Measurements from ENCODE around the gene VLDLR. TPM values are rescaled to one million over a fixed set of nuclear protein-coding genes. Genes with fewer than 3 reads are reported as not detected.

VLDLR gene
- total RNA-seq, 1 donor from 2014 or later = 49.7 TPM

DNA sequence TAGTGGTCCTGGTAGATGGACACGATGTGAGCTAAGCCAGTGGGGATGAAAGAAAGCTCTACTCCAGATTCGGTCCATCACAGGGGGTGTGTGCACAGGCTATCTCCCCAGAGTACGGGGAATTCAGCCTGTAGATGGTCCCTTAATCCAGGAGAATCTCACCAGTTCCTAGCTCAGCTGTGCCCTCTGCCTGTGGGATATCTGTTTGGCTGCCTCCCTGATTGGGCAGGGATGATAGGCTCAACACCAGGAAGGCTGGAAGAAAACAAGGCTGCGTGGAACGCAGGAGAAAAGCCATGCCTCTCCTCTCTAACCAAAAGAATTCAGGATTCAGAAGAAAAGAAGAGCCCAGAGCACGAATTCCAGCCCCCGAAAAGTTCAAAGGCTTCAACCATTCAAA lies 40.9 kb downstream of the VLDLR start:
- FAIRE-seq = no peak
- DNase-seq (ENCODE audit: low spot score in 2 of 2) = peak; percentile 18 to 35

DNA sequence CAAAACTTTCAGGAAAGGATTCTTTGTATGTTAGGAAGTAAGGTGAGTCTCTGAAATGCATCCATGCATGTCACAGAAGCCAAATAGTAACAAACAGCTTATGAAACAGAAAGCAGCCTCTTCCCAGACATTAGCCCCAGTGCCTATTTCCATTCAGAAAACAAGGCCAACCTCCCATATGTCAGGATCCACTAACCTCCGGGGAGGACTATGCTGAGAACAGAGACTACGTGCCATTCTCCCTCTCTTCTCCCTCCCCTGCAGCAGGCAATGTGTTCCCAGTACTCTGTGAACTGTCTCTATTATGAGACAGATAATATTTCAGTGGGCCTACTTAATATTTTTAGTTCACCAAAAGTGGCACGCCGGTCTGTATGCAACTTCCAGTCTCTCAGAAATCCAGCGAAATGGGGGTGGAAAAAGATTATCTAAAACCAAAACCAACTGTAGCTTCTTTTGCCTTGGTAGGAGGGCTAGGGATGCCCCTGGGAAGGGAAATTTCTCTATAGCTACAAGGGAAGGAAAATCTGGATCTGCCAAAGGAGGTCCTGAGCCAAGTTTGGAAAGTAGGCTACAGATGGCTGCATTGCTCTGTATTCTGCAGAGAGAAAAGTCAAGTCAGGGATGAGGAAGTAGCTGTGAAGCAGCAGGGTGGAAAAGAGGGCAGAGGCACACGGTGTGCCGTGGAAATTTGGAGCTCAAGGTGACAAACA lies 42.0 kb downstream of the VLDLR start:
- no peak for FAIRE-seq
- DNase-seq (ENCODE audit: low spot score in 2 of 2) = no peak

DNA sequence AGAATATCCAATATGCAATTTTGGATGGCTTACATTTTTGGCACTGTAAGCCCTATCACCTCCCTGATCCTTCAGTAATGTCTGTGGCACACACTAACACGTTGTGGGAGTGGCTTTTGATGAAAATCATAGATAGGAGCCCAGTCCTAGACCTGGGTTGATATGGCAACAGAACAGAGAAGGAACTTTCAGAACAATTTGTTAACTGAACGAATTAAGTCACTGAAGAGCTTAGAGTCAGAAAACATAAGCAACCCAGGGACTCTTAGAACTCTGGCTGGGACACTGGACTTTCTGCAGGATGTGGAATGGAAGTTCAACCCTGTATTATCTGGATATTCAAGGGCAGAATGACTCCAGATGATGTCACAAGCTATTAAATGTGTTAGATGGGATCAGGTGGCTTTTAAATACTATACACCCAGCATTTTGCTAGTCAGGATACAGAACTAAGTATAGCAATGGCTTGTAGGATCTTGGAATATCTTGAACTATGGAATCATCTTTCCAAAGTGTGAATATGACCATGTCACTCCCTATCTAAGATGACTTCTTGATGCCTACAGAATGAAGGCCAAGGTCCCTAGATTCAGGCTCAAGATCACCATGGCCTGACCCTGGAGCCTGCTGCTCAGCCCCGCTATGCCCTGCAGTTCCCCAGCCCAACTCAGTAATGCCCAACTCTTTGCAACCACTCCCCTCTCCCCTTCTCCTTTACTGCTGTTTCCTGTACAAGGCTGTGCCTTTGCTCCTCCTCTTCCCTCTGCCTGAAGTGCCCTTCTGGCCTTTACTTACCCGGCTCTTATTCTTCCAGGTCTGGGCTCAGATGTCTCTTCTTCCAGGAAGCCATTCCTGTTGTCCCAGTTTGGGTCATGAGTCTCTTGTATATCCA lies 42.8 kb downstream of the VLDLR start:
- DNase-seq (ENCODE audit: low spot score in 2 of 2) (no peak), FAIRE-seq (no peak)

DNA sequence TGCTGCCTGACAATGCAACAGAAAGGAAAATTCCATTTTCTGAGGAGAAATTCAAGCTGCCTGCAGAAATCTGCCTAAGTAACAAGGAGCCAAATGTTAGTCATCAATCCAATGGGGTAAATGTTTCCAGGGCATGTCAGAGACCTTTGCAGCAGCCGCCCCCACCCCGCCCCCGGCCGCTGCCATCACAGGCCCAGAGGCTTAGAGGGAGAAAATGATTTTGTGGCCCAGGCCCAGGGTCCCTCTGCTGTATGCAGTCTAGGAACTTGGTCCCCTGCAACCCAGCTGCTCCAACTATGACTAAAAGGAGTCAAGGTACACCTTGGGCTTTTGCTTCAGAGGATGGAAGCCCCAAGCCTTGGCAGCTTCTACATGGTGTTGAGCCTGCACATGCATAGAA lies 45.0 kb downstream of the VLDLR start:
- FAIRE-seq = no peak
- DNase-seq (ENCODE audit: low spot score in 2 of 2) = no peak

DNA sequence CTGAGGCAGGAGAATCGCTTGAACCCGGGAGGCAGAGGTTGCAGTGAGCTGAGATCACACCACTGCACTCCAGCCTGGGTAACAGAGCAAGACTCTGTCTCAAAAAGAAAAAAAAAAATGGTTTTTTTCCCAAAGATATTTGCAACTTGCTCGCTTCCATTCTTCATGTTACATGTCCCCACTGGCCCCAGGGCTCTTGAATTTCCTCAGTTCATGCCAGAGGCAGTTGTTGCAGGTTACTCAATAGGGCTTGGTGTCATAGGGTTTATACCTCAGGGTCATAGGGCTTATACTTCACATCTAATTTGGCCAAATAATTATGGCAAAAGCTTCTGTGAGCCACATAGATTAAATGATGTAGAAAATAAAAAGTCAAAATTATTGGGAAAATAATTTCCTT lies 51.6 kb downstream of the VLDLR start:
- no peak for FAIRE-seq
- DNase-seq (ENCODE audit: low spot score in 2 of 2) = no peak

DNA sequence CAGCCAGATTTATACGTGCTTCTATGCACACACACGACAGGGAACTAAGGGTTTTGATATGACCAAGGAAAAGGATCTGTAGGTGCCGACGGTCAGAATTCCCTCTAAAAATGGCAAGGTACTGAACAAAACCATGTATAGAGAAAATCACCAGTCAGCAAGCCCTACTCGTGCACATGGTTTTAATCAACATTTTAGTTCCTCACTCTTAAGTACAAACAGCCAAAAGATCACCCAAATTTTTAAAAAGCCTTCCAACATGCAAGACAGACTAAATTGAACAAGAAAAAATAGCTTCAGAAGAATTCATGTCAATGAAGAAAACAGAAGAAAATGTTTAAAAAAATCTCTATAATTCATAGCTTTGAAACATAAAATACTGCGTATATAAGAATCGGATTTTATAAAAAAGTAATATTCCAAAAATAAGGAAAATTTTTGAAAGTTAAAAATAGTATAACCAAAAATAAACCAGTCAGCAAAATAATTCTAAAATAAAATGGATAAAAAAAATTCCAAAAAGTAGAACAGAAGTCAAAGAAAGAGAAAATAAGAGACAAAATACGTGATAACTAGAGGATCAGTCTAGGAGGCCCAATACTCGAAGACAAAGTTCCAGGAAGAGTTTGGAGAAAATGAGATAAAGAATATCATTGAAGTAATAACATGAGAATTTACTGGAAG lies 52.7 kb downstream of the VLDLR start:
- peak; percentile 90 for FAIRE-seq
- no peak for DNase-seq (ENCODE audit: low spot score in 2 of 2)

DNA sequence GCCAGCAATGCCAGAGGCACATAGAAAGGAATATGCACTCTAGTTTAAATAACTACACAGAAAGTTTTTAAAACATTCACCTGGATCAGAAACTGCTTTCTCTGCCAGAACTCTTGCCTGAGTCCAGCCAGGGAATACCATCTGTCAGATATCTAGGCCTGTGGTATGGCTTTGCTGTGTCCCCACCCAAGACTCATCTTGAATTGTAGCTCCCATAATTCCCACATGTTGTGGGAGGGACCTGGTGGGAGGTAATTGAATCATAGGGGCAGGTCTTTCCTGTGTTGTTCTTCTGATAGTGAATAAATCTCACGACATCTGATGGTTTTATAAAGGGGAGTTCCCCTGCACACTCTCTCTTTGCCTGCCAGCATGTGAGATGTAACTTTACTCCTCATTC lies 54.2 kb downstream of the VLDLR start:
- DNase-seq (ENCODE audit: low spot score in 2 of 2) = no peak
- FAIRE-seq = no peak

DNA sequence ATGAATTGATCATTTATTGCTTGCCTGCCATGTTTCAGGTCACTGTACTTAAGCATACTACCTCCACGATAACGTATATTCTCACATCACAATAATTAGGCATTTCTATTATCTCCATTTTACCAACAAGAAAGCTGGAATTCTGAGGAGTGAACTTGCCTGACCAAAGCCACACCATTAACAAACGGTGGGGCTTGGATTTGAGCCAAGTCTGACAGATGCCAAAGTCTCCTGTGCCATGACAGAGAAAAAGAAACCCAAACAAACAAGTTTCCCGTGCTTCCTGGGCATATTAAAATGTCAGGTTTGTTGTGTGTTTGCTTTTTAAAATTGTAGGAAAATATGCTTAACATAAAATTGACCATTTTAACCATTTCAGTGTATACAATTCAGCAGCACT lies 54.9 kb downstream of the VLDLR start:
- FAIRE-seq = no peak

DNA sequence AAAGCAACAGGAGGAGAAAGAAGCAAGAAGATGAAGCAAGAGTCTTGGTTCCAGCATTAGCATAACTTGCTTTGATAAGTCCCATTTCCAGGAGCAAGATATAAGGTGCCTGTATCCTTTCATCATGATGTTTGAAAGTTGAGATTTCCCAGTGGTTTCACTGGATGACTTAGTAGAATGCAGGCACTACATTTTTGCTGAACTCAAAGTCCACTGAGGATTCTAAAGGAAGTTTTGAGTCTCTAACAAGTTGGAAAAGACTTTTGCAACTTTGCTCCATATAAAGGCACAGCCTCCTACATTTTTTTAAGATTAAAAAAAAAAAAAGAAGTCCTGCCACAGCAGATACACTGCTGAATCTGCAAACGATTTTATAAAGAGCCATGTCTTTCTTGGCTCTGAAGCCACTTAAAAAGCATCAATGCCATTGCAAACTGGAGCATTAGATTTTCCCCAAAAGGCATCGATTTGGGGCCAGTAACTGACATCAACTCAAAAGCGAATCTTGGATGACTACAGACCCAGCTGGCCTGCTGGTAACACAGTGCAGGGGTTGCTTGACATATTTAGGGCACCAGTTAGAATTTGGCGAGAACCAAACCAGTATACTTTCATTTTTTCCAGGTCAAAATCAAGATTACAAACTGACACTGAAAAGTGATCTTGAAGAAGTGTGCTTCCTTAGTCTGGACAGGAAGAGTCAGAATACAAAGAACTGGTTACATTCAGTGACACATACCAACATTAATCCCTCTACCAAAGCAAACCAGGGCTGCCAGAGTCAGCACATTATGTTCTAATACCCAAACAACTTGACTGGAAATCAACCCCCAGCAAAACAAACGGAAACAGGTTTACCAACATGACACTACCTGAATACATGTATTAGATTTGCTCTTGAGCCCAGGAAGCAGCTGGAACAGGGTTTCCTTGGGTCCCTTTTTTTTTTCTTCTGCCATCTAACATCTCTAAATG lies 56.6 kb downstream of the VLDLR start:
- FAIRE-seq (no peak), DNase-seq (ENCODE audit: low spot score in 2 of 2) (no peak)

More for the DNA sequence above, 54.9 kb downstream of the VLDLR start:
- no peak for DNase-seq (ENCODE audit: low spot score in 2 of 2)

DNA sequence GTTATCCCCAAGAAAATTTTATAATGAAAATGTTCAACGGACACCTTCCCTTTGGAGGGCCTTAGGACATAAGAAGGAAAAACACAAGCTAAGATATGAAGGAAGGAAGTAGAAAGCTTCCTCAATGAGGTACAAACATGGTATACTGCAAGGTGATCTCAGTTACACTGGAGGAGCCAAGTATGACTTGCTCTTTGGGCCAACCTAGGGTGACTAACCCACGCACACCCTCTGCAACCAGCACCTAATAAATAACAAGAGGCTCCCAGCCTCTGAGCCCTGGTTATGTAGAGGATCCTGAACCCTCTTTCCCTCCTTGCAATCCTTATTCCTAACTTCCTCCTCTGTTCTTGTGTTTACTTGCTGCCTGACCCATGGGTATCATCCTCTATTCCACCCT lies 57.4 kb downstream of the VLDLR start:
- DNase-seq (ENCODE audit: low spot score in 2 of 2) (no peak), FAIRE-seq (no peak)

DNA sequence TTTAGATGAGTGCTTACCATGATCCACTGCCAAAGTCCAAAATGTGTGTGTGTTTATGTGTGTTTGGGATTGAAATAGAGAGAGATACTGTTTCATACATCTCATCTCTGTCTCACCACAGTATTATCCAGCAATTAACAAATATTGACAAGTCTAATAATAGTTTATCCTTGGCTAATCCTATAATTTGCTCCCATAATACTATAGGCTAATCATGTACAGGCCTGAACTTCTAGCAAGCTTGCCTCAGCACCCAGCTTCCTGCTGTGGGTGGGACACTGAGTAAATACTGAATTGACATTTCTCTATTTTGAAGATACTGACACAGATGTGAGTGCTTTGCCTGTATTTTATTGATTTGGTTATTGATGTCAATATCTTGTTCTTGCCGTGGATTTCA lies 60.4 kb downstream of the VLDLR start:
- DNase-seq (ENCODE audit: low spot score in 2 of 2) (no peak), FAIRE-seq (no peak)

DNA sequence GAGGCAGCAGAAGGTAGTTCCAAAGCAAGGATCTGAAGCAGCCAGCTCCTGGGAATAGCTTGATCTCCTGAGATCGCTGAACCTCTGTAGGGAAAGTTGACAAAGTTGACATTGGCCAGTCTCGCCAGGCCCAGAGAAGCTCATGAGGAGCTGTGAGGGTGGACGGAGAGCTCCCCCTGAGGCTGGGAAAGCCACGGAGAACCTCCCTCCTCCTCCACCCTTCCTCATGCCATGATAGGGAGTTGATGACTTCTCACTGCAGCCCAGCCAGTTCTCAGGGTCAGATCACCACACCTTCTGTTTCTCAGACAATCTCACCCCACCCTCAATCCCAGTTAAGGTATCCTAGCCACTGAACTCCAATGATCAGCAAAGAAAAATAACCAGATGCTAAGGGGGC lies 65.3 kb downstream of the VLDLR start:
- DNase-seq (ENCODE audit: low spot score in 2 of 2) (no peak), FAIRE-seq (no peak)

DNA sequence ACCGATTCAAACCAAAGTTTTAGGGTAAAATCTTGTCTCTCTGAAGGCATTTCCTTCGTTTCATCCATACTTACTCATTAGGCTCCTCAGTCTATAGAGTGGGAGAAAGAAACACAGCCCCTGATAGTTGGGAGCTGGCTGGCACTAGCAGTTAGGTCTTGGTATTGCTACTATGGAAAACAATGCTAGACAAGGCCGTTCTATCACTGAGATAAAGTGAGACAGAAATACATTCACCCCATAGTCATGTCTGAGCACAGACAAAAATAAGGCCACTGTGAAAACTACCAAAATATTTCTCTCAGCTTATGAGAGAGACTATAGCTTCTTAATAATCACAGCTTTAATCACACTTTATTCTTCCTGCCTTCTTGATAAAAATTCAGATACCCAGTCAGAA lies 67.0 kb downstream of the VLDLR start:
- FAIRE-seq (no peak), DNase-seq (ENCODE audit: low spot score in 2 of 2) (no peak)

DNA sequence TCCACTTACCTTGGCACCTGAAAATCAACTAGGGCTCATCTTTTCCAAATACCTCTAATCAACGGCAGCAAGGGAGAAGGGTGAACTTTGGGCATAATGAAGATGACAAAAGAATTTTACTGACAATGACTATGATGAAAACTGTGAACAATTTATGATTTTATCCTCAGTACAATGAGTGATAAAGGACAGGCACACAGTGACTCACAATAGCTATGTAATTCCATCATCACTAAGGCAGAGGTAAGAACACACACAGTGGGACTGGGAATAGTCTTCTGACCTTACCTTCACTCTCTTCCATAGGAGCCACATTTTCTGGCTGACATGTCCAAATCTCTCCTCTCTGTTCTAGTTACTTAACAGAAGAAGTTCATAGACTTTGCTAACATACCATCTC lies 69.6 kb downstream of the VLDLR start:
- no peak for DNase-seq (ENCODE audit: low spot score in 2 of 2)
- FAIRE-seq = no peak

DNA sequence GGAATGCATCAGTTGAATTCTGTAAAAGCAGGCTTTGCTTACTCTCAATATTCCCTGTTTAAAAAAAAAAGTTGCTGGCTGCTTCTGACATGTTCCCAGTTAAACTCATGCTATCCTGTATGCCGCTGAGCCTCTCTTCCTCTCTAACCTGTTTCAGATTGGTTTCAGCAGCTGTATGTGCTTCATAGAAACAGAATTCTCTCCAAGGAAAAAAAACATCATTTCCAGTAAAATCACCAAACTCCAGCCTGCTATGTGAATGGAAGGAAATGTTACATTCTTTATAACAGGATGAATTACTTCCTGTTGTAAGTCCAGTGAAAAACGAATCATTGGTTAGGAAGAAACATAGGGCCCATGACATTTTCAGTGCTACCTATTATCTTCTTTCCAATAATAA lies 70.0 kb downstream of the VLDLR start:
- DNase-seq (ENCODE audit: low spot score in 2 of 2) (no peak), FAIRE-seq (no peak)

DNA sequence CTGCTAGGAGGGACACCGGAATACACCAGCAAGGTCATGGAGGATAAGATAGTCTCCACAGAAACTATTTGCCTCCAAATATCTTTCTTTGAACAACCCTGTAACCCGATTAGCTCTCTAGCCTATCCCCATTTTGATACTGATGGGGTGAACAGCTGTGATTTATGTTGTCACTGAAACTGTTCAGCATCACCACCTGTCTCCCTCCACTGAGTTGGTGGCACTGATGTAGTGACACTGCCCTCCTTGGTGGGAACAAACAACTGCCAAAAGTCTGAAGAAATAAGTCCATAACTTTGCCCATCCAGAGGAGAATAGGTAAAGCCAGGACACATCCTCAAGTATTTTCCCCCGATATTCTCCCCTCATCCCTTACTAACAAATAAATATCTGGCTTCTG lies 71.5 kb downstream of the VLDLR start:
- DNase-seq (ENCODE audit: low spot score in 2 of 2) = no peak
- no peak for FAIRE-seq

DNA sequence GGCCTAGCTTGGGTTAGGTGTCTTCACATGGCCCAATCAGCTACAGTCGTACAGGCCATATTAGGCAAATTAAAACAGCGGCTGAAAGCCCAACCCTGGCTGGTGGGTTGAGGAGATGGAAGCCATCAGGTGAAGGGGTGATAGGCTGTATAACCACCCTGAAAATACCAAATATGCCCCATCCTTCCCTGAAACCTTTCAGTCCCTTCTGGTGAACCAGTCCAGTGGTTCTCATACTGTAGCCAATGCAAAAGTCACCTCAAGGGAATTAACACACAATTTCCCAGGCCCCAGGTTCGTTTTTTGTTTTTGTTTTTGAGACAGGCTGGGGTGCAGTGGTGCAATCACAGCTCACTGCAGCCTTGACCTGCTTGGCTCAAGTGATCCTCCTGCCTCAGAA lies 75.9 kb downstream of the VLDLR start:
- DNase-seq (ENCODE audit: low spot score in 2 of 2) (no peak), FAIRE-seq (no peak)

DNA sequence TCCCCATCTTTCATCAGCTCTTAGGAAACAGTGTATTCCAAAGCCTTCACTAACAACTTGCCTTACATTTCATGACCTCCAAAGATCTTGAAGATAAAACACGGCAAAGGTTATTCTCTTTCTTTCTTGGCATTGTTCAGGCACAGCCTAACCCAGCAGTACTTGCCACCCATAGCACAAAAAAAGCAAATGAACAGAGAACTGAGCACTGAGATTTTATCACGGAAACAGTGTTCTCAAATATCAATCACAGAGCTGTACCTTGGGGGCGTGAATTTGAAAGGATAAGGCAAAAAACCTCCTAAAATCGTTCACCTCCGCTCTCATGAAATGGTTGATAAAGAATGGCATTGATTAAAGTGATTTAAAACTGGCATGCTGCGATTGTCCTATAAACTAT lies 78.8 kb downstream of the VLDLR start:
- DNase-seq (ENCODE audit: low spot score in 2 of 2) = no peak
- no peak for FAIRE-seq

DNA sequence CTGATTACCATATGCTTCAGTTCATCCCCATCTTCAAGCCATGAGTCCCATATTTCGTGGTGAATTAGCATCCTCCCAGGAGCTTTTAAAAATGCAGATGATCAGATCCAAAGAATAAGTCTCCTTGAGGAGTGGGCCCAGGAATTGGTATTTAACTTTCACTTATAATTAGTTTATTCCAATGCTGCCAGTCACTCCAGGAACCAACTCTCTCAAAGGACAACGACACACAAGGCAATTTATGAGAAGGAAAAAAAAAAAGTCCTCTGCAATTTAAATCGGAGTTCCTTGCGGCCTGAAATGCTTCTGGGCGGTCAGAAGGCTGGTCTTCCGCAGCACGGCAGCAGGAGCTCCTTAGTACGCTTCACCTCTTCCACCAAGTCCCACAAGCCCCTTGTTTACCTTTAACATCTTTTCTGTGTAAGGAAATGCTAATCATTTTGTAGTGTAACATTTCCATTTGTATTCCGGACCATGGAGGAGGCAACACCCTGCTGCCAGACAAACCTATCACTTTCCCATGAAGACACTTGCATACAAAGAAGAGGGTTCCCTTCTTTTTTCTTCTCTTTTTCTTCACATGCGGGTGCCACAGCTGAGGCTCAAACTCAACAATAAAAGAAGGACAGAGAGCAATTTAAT lies 79.4 kb downstream of the VLDLR start:
- DNase-seq (ENCODE audit: low spot score in 2 of 2) = no peak
- no peak for FAIRE-seq

DNA sequence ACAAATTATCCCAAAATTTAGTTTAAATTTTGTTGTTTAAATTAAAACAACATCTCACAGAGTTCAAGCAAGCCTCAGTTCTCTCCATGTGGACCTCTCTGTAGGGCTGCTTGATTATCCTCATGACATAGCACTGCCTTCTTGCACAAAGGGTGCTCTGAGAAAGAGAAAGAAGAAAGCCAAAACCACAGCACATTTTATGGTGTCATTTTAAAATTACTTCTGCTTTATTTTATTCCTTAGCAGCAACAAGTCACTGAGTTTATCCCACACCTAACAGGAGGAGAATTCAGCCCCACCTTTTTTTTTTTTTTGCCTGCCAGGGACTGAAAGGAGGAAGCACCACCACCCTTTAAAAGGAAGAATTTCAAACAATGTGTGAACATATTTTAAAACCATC lies 82.9 kb downstream of the VLDLR start:
- FAIRE-seq (no peak), DNase-seq (ENCODE audit: low spot score in 2 of 2) (no peak)

Measured in frontal cortex (tissue), 4 donors.